ENCODE measurements around the gene RBMS3. TPM values are rescaled to one million over a fixed set of nuclear protein-coding genes. Genes with fewer than 3 reads are reported as not detected.

Gene RBMS3
- total RNA-seq, 3 donors from 2014 or later: 48.4 to 117 (median 103) TPM

GRCh38 chr3:29559741-29560465 is 279.0 kb downstream of the RBMS3 start:
- Histone ChIP-seq H3K4me3 (no peak overlapping the region), H3K36me3 (no peaks in the 10 kb centered on the region), H3K27me3 (no peaks in the 10 kb centered on the region), H3K4me1 (no peaks in the 10 kb centered on the region), H3K27ac (no peak overlapping the region), H3K9me3 (no peaks in the 10 kb centered on the region)
- intact Hi-C loops (cut with DNase I; ENCODE audit: low total_unique reads): no loop called here
- no peak for DNase-seq (ENCODE audit: low spot score in 2 of 2)
- no peak for TF ChIP-seq POLR2A (IDR thresholded peaks at IDR 0.05)
- no peak for TF ChIP-seq POLR2AphosphoS5 (IDR thresholded peaks at IDR 0.05)
- no peak for TF ChIP-seq CTCF (IDR thresholded peaks at IDR 0.05)

GRCh38 chr3:29561651-29562149 is 280.8 kb downstream of the RBMS3 start:
- H3K27ac ChIP-seq: no peak overlapping the region
- H3K4me3 ChIP-seq: no peak overlapping the region
- H3K9me3 ChIP-seq: no peaks in the 10 kb centered on the region
- no peaks in the 10 kb centered on the region for H3K4me1 ChIP-seq
- no peaks in the 10 kb centered on the region for H3K27me3 ChIP-seq
- intact Hi-C loops (cut with DNase I; ENCODE audit: low total_unique reads): loop anchor here (2.0 kb wide), 1 partner anchor 33 kb away; no protein-coding TSS in a partner anchor
- H3K36me3 ChIP-seq: no peaks in the 10 kb centered on the region
- no peak for DNase-seq (ENCODE audit: low spot score in 2 of 2)
- no peak for TF ChIP-seq CTCF (IDR thresholded peaks at IDR 0.05)
- TF ChIP-seq POLR2AphosphoS5 (IDR thresholded peaks at IDR 0.05): no peak
- no peak for TF ChIP-seq POLR2A (IDR thresholded peaks at IDR 0.05)

GRCh38 chr3:29565236-29565635 is 284.4 kb downstream of the RBMS3 start:
- no peaks in the 10 kb centered on the region for H3K9me3 ChIP-seq
- no peak for TF ChIP-seq CTCF (IDR thresholded peaks at IDR 0.05)
- no peak for TF ChIP-seq POLR2A (IDR thresholded peaks at IDR 0.05)
- no peak for TF ChIP-seq POLR2AphosphoS5 (IDR thresholded peaks at IDR 0.05)
- intact Hi-C loops (cut with DNase I; ENCODE audit: low total_unique reads): no loop called here
- DNase-seq (ENCODE audit: low spot score in 2 of 2): no peak
- no peaks in the 10 kb centered on the region for H3K36me3 ChIP-seq
- H3K4me1 ChIP-seq: no peaks in the 10 kb centered on the region
- no peak overlapping the region for H3K27ac ChIP-seq
- no peak overlapping the region for H3K4me3 ChIP-seq
- H3K27me3 ChIP-seq: no peaks in the 10 kb centered on the region

- H3K27me3 ChIP-seq: no peaks in the 10 kb centered on the region
- no peaks in the 10 kb centered on the region for H3K36me3 ChIP-seq
- H3K4me1 ChIP-seq: no peaks in the 10 kb centered on the region
- peaks cover 0 to 11% of the 10 kb centered on the region in 2 donors for H3K9me3 ChIP-seq
- peak overlapping the region in 1 of 2 donors; percentile 10 for H3K27ac ChIP-seq
- no peak overlapping the region for H3K4me3 ChIP-seq
- TF ChIP-seq CTCF (IDR thresholded peaks at IDR 0.05): no peak
- no peak for TF ChIP-seq POLR2A (IDR thresholded peaks at IDR 0.05)
- TF ChIP-seq POLR2AphosphoS5 (IDR thresholded peaks at IDR 0.05): no peak
- DNase-seq (ENCODE audit: low spot score in 2 of 2): no peak
- intact Hi-C loops (cut with DNase I; ENCODE audit: low total_unique reads): no loop called here
Measured at GRCh38 chr3:29567501-29567900, 286.6 kb downstream of the RBMS3 start.

GRCh38 chr3:29568355-29568754 is 287.5 kb downstream of the RBMS3 start:
- TF ChIP-seq CTCF (IDR thresholded peaks at IDR 0.05) (no peak), POLR2AphosphoS5 (IDR thresholded peaks at IDR 0.05) (no peak), POLR2A (IDR thresholded peaks at IDR 0.05) (no peak)
- Histone ChIP-seq H3K4me3 (no peak overlapping the region), H3K9me3 (peaks cover 0 to 11% of the 10 kb centered on the region in 2 donors), H3K27me3 (no peaks in the 10 kb centered on the region), H3K27ac (no peak overlapping the region), H3K4me1 (no peaks in the 10 kb centered on the region), H3K36me3 (no peaks in the 10 kb centered on the region)
- DNase-seq (ENCODE audit: low spot score in 2 of 2): no peak
- intact Hi-C loops (cut with DNase I; ENCODE audit: low total_unique reads): no loop called here
